CD4-positive, alpha-beta T cell treated with Interleukin-4 for 4 hours (primary cell): ENCODE measurements around the gene CTRL.
"Not testable (repeated sequence)": the region's sequence is repeated elsewhere in the genome, so short reads cannot be mapped to it uniquely, and the experiment has no call there.

ENCODE experiments used
- DNase-seq: peaks from one replicate; pipeline ENCODE4 v3.0.0-alpha.2; 2020

The CTRL gene

DNA sequence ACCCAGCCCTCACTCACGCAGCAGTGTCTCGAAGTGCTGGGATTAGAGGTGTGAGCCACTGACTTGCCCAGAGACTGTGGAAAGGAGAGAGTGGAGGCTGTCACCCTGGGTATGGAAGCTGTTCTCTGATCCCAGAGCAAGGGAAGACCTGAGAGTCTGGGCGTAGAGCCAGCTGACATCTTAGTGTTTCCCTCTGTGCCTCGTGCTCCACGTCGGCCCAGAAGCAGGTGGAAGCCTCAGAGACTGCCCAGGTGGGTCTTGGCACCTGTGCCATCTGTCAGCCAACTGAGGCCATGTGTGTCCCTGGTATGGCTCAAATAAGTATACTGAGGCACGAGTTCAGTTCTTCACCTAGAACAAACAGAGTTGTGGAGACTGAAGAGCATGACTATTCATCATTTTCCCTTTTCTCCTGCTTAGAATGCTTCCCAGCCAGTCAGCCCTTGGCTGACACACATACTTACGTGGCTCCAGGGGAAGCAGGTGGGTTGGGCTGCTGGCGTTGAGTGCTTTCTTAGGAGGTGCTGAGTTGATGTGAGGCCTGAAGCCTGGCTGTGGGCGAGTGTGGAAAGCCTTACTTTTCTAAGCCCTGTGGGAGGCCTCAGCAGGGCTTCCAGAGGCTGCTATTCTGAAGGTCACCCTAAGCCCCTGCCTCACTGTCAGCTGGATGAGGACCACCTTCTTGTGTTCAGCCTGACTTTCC lies 8.1 kb downstream of the CTRL start:
- DNase-seq, result no peak

GRCh38 chr16:67922740-67923139 lies 8.9 kb downstream of the CTRL start:
- DNase-seq, result no peak

- no peak for DNase-seq
These were observed 9.4 kb downstream of the CTRL start for GRCh38 chr16:67922221-67922620.

DNA sequence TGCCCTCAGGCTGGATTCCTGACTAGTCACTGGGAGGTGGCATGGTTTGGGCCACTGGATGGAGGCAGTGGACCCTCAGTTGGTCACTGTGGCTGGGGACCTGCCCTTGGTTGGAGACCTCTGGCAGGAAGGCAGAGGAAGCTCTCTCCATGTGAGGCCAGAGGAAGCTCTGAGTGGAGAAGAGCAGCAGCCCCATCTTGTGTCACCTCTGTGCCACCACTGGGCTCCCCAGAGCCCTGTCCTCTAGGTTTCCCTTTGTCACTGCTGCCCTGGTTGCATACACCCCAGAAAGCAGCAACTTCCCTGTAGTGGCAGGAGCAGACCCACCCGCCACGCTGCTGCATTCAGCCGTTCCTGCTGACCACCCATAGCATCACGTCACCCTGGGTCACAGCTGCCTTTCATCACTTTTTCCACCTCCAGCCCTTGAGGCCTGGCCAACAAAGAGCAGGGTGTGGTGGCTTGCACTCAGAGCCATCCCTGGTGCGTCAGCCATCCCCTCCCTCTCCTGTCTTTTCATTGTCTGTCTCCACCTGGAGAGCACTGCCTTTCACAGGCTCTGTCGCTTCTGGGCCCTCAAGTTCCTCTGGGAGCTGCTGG lies 11.9 kb downstream of the CTRL start:
- no peak for DNase-seq

GRCh38 chr16:67917852-67918236 lies 13.8 kb downstream of the CTRL start:
- peak; percentile 67 for DNase-seq

- DNase-seq, result no peak
These were observed 14.4 kb downstream of the CTRL start for GRCh38 chr16:67917140-67917851.

GRCh38 chr16:67915831-67916723 lies 15.6 kb downstream of the CTRL start:
- DNase-seq, result no peak

GRCh38 chr16:67915496-67915769 lies 16.2 kb downstream of the CTRL start:
- DNase-seq, result not testable (repeated sequence)

GRCh38 chr16:67914758-67915495 lies 16.7 kb downstream of the CTRL start:
- DNase-seq, result no peak

- DNase-seq, result no peak
These were observed 21.5 kb downstream of the CTRL start for GRCh38 chr16:67910158-67910557.

- no peak for DNase-seq
These were observed 22.5 kb downstream of the CTRL start for GRCh38 chr16:67909056-67909742.

DNA sequence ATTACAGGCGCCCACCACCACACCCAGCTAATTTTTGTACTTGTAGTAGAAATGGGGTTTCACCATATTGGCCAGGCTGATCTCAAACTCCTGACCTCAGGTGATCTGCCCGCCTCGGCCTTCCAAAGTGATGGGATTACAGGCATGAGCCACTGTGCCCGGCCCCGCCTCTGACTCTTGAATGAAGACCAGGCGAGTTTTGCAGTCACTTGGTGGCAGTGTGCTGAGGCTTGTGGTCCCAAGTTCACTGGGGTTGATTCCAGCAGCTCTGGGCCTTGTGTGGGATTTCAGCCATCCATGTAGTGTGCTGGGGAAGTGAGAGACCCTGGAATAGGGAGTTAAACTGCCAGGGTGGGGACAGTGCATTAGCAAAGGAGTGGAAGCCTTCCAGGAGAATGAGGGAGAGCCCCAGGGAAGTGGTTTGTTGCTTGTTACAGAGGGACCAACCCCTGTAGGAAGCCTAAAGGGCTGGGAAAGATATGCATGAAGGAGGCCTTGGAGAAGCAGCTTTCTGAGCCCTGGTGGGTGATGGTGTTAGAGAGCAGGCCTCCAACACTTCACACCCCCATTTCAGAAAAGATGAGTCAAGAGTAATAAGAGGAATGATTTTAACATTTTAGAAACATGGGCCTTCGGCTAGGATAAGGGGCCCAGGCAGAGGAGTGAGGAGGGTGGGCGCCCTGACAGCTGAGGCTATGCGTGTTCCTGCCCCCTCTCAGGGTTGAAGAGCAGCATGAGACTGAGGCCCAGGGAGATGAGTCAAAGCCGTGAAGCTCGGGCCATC lies 24.1 kb downstream of the CTRL start:
- DNase-seq, result no peak

- DNase-seq, result no peak
These were observed 28.8 kb downstream of the CTRL start for GRCh38 chr16:67902831-67903230.

DNA sequence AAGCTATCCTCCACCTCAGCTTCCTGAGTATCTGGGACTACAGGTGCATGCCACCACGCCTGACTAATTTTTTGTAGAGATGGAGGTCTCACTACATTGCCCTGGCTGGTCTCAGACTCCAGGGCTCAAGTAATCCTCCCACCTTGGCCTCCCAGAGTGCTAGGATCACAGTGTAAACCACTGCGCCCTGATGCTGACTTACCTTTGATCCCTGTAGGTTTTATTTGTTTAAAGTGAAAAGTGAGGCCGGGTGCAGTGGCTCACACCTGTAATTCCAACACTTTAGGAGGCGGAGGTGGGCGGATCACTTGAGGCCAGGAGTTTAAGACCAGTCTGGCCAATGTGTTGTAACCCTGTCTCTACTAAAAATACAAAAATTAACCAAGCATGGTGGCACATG lies 29.9 kb downstream of the CTRL start:
- no peak for DNase-seq

DNA sequence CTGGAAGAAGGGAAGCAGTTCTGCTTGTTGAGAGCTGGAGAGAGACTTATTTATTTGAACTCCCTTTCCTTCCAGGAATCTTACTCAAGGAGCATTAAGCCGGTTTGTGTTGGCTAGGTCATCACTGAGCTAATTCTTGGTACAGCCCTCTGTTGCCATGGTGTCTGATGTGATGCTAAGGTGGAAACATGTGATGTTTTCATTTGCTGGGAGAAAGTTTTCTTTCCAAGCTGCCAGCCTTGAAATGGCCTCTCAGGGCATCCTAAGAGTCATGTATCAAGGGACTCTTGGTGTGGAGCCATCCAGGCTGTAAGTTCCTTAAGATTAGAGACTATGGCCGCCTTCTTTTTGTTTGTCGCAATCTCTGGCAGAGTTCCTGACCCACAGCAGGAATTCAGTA lies 34.4 kb downstream of the CTRL start:
- no peak for DNase-seq

DNA sequence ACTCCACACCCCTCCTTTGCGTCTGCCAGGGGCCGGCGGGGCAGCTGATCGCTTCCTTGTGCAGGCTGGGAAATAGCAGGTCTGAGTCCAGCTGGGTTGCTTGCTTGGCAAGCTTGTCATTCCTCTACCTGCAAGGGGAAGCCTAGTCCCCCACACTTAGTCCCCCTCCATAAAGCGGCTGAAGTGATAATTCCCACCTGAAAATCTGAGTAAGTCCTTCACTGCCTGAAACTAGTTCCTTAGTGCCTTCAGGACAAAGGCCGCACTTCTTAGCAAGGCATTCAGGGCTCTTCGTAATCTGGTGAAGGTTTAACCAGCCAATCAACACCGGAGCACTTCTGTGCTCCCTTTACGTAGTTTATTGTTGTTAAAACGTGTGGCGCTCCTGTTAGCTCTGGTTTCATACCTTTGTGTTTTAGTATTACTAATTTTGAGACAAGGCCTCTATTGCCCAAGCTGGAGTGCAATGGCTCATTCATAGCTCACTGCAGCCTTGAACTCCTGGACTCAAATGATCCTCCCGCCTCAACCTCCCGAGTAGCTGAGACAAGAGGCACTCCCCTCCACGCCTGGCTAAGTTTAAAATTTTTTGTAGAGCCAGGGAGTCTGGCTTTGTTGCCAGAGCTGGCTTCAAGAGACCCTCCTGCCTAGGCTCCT lies 37.8 kb downstream of the CTRL start:
- no peak for DNase-seq

DNA sequence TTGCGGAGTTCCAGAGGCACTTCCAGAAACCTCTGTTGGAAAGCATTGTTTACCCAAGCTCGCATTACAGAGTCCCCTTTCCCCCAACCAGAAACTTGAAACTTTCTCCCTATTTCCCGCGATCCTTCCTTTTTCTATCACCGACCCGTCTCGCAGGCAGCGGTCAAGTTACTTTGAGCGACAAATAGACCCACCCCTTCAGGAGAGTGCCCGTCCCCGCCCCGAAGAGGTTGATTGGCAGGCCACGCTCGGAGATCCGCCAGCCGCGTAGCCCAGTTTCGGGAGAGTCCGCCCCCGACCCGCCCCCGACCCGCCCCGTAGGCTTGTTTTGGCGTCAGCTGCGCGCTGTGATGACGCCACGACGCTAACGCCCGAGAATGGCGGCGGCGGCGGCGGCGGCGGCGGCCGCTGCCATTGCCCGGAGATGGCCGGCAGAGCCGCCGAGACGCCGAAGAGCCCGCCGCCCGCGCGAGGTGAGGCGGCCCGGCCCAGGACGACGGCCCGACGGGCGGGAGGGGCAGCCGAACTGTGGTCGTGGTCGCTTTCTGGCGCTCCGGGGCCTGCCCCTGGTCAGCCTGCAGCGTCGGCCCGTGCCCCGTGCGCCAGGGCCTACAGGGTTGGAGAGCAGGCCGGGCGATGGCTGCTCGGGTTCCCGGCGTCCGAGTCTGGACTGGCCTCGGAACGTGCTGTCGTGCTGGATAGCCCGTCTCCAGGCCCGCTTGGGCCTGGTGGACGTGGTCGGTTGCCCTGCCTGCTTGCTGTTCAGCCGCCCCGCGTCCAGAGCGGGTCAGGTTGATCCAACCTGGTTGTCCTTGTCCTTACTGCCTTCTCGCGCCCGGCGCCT lies 38.5 kb downstream of the CTRL start, which contains the start of gene PSKH1:
PSKH1 (plus strand) TSS at position 356 of the 844 bp plus-strand sequence. CDS start 15,496 bp downstream, outside the sequence.
- peak; percentile 90 for DNase-seq

GRCh38 chr16:67892375-67892774 lies 39.3 kb downstream of the CTRL start:
- DNase-seq, result no peak

- no peak for DNase-seq
These were observed 43.3 kb downstream of the CTRL start for GRCh38 chr16:67888331-67888730.

GRCh38 chr16:67886387-67886786 lies 45.3 kb downstream of the CTRL start:
- no peak for DNase-seq
